Lower lobe of right lung (tissue), 2 donors: Measurements from ENCODE around the gene ATG101. TPM values are rescaled to one million over a fixed set of nuclear protein-coding genes. Genes with fewer than 3 reads are reported as not detected.
A peak's percentile ranks its signal among the peaks of the same experiment; 100 is the strongest.

ENCODE experiments used
- ATAC-seq, 2 donors: fragments of 200-7000 bp; cut with Tn5 transposase; one replicate each; pipeline ENCODE4 v1.9.1; 2020 to 2022; ENCODE audit warnings: mild to moderate bottlenecking in 2 of 2, moderate library complexity in 2 of 2
- DNase-seq: peaks from one replicate; pipeline ENCODE4 v3.0.0-alpha.2; 2020
- H3K27ac ChIP-seq: fragments of 200-600 bp; one replicate; pipeline ENCODE4 v1.8.0; 2022
- H3K27me3 ChIP-seq: fragments of 200-600 bp; one replicate; pipeline ENCODE4 v1.8.0; 2022; ENCODE audit warnings: low read depth
- H3K36me3 ChIP-seq: fragments of 200-600 bp; one replicate; pipeline ENCODE4 v1.8.0; 2022; ENCODE audit warnings: mild to moderate bottlenecking
- H3K4me1 ChIP-seq: fragments of 200-600 bp; one replicate; pipeline ENCODE4 v1.8.0; 2022
- H3K4me3 ChIP-seq: fragments of 200-600 bp; one replicate; pipeline ENCODE4 v1.8.0; 2022; ENCODE audit warnings: mild to moderate bottlenecking
- H3K9me3 ChIP-seq: fragments of 200-600 bp; one replicate; pipeline ENCODE4 v1.8.0; 2022
- CTCF ChIP-seq: fragments of 200-600 bp; IDR thresholded peaks from one replicate; pipeline ENCODE4 v1.8.0; 2022; ENCODE audit warnings: antibody characterized with exemption, mild to moderate bottlenecking
- intact Hi-C: fragments of 100-400 bp; cut with DNase I; formaldehyde crosslinking; loops from one replicate; pipeline ENCODE4 v1.11.0; 2022
- total RNA-seq: library from RNA; stranded (reverse); fragmentation: NEBNext Ultra II Directional; extraction: Animal tissue kit (Norgen Biotek cat#: 25700); gene quantifications from one replicate; pipeline ENCODE4 v1.2.1, GENCODE V29; 2021
- donor health status: DM: no; HTN: yes; CAD: no; lungs with severe emphysema.

The ATG101 gene
- total RNA-seq, 1 donor from 2014 or later: 31.8 TPM

- DNase-seq: no peak
- Histone ChIP-seq H3K27me3 (no peaks in the 10 kb centered on the region), H3K27ac (no peak overlapping the region)
Observed at GRCh38 chr12:52060498-52061177, 9.1 kb upstream of the ATG101 start.

GRCh38 chr12:52061470-52062166 lies 8.2 kb upstream of the ATG101 start:
- Histone ChIP-seq H3K27me3 (no peaks in the 10 kb centered on the region), H3K36me3 (peaks cover 31% of the 10 kb centered on the region), H3K27ac (no peak overlapping the region), H3K4me1 (peaks cover 8% of the 10 kb centered on the region), H3K4me3 (no peak overlapping the region), H3K9me3 (no peaks in the 10 kb centered on the region)
- TF ChIP-seq CTCF: no peak
- DNase-seq (no peak), ATAC-seq (no peak)
- intact Hi-C loops: no loop called here

More at GRCh38 chr12:52060498-52061177, 9.1 kb upstream of the ATG101 start:
- intact Hi-C loops: no loop called here
- TF ChIP-seq CTCF: no peak
- peak; percentile 6 to 23 for ATAC-seq
- no peaks in the 10 kb centered on the region for H3K9me3 ChIP-seq
- peaks cover 41% of the 10 kb centered on the region for H3K36me3 ChIP-seq
- H3K4me3 ChIP-seq: no peak overlapping the region
- peaks cover 8% of the 10 kb centered on the region for H3K4me1 ChIP-seq

- intact Hi-C loops: no loop called here
- DNase-seq: no peak
- Histone ChIP-seq H3K4me1 (peaks cover 8% of the 10 kb centered on the region), H3K4me3 (no peak overlapping the region), H3K27me3 (no peaks in the 10 kb centered on the region), H3K9me3 (no peaks in the 10 kb centered on the region), H3K27ac (no peak overlapping the region), H3K36me3 (peaks cover 23% of the 10 kb centered on the region)
- ATAC-seq: no peak
- TF ChIP-seq CTCF: no peak
Observed at GRCh38 chr12:52062167-52063081, 7.4 kb upstream of the ATG101 start.

GRCh38 chr12:52063082-52063924 lies 6.5 kb upstream of the ATG101 start:
- no peak for TF ChIP-seq CTCF
- no peak overlapping the region for H3K27ac ChIP-seq
- intact Hi-C loops: no loop called here
- H3K36me3 ChIP-seq: peaks cover 15% of the 10 kb centered on the region
- DNase-seq: no peak
- ATAC-seq: no peak
- H3K4me3 ChIP-seq: no peak overlapping the region
- no peaks in the 10 kb centered on the region for H3K27me3 ChIP-seq
- H3K4me1 ChIP-seq: peaks cover 8% of the 10 kb centered on the region
- H3K9me3 ChIP-seq: no peaks in the 10 kb centered on the region
